ENCODE results near the gene EGR4.

EGR4 gene

DNA sequence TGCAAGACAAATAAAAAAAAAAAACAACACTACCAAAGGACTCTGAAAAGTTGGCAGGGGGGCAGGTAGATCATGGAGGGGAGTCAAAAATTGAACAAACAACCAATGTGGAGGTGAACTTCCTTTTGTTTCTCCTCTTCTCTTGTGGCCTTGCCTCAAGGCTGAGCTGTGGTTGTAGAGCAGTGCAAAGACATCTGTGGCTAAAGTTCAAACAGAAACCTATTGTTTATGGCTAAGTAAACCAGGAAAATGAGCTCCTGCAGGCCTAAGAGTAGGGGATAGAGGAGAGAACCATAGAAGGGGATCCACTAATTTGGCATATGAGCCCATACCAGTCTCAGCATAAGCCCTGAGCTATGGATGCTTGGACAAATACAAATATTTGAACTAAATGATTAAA lies 40.2 kb upstream of the EGR4 start:
- in situ Hi-C loops (cut with HindIII; ENCODE audit: low pct_ligation_motif_present, low sequenced_read_pairs), result no loop called here
- no peaks in the 10 kb centered on the region for H3K36me3 ChIP-seq (replicated peaks)
- TF ChIP-seq, protein P1, sequence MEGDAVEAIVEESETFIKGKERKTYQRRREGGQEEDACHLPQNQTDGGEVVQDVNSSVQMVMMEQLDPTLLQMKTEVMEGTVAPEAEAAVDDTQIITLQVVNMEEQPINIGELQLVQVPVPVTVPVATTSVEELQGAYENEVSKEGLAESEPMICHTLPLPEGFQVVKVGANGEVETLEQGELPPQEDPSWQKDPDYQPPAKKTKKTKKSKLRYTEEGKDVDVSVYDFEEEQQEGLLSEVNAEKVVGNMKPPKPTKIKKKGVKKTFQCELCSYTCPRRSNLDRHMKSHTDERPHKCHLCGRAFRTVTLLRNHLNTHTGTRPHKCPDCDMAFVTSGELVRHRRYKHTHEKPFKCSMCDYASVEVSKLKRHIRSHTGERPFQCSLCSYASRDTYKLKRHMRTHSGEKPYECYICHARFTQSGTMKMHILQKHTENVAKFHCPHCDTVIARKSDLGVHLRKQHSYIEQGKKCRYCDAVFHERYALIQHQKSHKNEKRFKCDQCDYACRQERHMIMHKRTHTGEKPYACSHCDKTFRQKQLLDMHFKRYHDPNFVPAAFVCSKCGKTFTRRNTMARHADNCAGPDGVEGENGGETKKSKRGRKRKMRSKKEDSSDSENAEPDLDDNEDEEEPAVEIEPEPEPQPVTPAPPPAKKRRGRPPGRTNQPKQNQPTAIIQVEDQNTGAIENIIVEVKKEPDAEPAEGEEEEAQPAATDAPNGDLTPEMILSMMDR (IDR thresholded peaks at IDR 0.05; ENCODE audit: low read depth, low read length, missing control alignments), result no peak
- no peak overlapping the region for H3K4me3 ChIP-seq (ENCODE audit: low read depth, low read length)
- DNase-seq, result no peak
- no peaks in the 10 kb centered on the region for H3K27me3 ChIP-seq (replicated peaks)
- no peak overlapping the region for H3K27ac ChIP-seq

DNA sequence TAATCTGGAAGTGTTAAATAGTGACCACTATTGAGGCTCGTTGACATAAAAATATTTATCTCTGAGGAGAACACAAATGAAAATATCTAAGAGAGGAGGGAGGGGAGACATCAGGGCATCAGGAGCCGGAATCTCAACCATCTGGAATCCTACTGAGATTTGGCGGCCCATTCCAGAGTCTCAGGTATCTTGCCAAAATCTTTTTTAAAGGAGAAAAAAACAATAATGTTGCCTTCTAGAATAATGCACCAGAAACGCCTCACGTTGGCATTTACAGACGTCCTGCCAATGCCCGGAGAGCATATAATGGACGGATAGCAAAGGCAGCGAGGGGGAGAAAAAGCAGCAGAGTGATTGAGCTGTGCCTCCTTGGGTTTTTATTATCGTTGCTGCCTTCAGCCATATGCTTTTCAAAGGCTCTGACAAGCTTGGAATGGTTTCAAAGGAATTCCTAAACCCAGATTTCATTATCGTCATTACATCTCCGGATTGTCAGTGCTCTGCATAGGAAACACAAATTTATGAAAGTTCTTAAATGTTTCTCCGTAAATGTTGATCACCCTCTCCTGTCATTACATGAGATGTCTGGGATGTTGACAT lies 30.9 kb upstream of the EGR4 start:
- Histone ChIP-seq H3K4me3 (ENCODE audit: low read depth, low read length) (no peak overlapping the region), H3K27me3 (replicated peaks) (peaks cover 1% of the 10 kb centered on the region), H3K36me3 (replicated peaks) (no peaks in the 10 kb centered on the region), H3K27ac (no peak overlapping the region)
- no peak for DNase-seq
- TF ChIP-seq, protein P1 (IDR thresholded peaks at IDR 0.05; ENCODE audit: low read depth, low read length, missing control alignments), result no peak
- in situ Hi-C loops (cut with HindIII; ENCODE audit: low pct_ligation_motif_present, low sequenced_read_pairs), result no loop called here

DNA sequence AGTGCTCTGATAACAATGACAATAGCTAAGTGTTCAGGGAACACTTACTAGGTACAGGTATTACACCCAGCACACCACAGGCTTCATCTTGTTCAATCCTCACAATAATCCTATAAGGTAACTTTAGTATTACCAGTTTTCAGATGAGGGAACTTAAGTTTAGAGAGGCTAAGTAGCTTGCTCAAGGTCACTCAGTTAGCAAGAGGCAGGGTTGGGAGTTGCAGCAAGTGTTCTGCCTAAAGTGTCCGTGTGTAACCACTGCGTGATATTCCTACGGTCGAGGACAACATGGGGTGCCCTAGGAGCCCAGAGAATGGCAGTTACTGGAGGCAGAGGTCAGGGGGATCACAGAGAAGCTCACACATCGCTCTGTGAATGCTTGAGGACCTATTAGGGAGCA lies 30.2 kb upstream of the EGR4 start:
- no peak overlapping the region for H3K27ac ChIP-seq
- in situ Hi-C loops (cut with HindIII; ENCODE audit: low pct_ligation_motif_present, low sequenced_read_pairs), result no loop called here
- no peaks in the 10 kb centered on the region for H3K36me3 ChIP-seq (replicated peaks)
- no peak overlapping the region for H3K4me3 ChIP-seq (ENCODE audit: low read depth, low read length)
- H3K27me3 ChIP-seq (replicated peaks), result peaks cover 1% of the 10 kb centered on the region
- DNase-seq, result no peak
- TF ChIP-seq, protein P1 (IDR thresholded peaks at IDR 0.05; ENCODE audit: low read depth, low read length, missing control alignments), result no peak

DNA sequence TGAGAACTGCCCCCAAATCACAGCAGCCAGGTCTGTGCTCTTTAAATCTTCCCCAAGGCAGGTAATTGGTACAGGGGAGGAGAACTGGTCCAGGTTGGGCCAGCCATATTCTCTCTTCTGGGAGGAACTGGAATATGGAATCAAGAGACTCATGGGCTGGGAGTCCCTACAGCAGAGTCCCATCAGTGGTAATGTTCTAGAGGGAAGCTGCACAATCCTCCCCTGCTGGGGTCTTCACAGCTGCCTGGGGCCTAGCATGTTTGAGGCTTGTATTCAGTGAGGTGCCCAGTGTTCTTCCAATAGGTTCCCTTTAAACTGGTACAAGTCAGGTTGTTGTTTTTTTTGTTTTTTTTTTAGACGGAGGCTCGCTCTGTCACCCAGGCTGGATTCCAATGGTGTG lies 21.1 kb upstream of the EGR4 start:
- H3K27me3 ChIP-seq (replicated peaks), result peaks cover 3% of the 10 kb centered on the region
- in situ Hi-C loops (cut with HindIII; ENCODE audit: low pct_ligation_motif_present, low sequenced_read_pairs), result no loop called here
- TF ChIP-seq, protein P1 (IDR thresholded peaks at IDR 0.05; ENCODE audit: low read depth, low read length, missing control alignments), result no peak
- H3K36me3 ChIP-seq (replicated peaks), result no peaks in the 10 kb centered on the region
- H3K27ac ChIP-seq, result no peak overlapping the region
- no peak for DNase-seq
- no peak overlapping the region for H3K4me3 ChIP-seq (ENCODE audit: low read depth, low read length)

DNA sequence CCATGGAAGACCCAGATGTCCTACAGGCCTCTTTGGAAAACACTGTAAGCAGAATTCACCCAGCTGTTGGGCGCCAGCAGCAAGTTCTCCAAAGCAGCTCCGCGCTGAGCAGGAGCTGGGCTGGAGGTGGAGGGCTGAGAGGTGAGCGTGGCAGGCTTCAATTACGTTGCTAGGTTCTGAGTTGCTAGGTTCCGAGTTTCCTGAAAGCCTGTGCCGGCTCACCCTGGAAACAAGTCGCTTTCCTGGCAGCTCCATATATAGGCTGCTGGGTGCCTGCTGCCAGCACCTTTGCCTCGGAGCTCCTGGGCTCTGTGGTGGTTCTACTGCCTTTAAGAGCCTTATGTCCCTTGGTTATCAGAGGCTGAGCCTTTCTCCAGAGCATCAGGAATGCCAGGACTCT lies 14.4 kb upstream of the EGR4 start:
- no peaks in the 10 kb centered on the region for H3K27me3 ChIP-seq (replicated peaks)
- H3K27ac ChIP-seq, result no peak overlapping the region
- no peaks in the 10 kb centered on the region for H3K36me3 ChIP-seq (replicated peaks)
- TF ChIP-seq, protein P1 (IDR thresholded peaks at IDR 0.05; ENCODE audit: low read depth, low read length, missing control alignments), result no peak
- in situ Hi-C loops (cut with HindIII; ENCODE audit: low pct_ligation_motif_present, low sequenced_read_pairs), result no loop called here
- H3K4me3 ChIP-seq (ENCODE audit: low read depth, low read length), result no peak overlapping the region
- no peak for DNase-seq

DNA sequence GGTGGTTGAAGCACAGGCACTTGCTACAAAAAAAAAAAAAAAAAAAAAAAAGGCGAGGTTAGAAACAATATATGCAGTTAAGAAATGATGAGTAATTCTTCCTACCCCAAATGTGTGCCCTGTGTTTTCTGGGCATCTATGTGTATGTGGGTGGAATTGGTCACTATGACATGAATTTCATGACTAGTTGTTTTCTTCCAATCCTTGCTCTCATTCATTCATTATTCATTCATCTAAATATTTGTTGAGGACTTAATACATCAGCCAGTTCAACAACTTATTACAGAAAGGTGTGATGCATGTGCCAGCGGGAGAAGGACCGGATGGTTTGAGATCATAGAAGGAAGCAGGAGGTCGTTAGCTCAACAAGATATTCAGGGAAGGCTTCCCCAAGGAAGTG lies 8.3 kb upstream of the EGR4 start:
- H3K4me3 ChIP-seq (ENCODE audit: low read depth, low read length), result no peak overlapping the region
- H3K27ac ChIP-seq, result no peak overlapping the region
- TF ChIP-seq, protein P1 (IDR thresholded peaks at IDR 0.05; ENCODE audit: low read depth, low read length, missing control alignments), result no peak
- in situ Hi-C loops (cut with HindIII; ENCODE audit: low pct_ligation_motif_present, low sequenced_read_pairs), result no loop called here
- DNase-seq, result no peak
- H3K36me3 ChIP-seq (replicated peaks), result no peaks in the 10 kb centered on the region
- no peaks in the 10 kb centered on the region for H3K27me3 ChIP-seq (replicated peaks)
